Keratinocyte (primary cell): ENCODE data around the gene GRIP1. TPM values are rescaled to one million over a fixed set of nuclear protein-coding genes. Genes with fewer than 3 reads are reported as not detected.

Source experiments
- DNase-seq: peaks from one replicate; pipeline ENCODE4 v3.0.0-alpha.2; 2011; ENCODE audit warnings: low read depth, missing footprints, low spot score
- FAIRE-seq: peaks from 2 replicates; lab custom pipeline; 2011; peaks lifted over from hg19 to GRCh38; lab: Jason Lieb, UNC
- H2AFZ ChIP-seq: 2 replicates; pipeline ENCODE4 v1.6.0; 2012; ENCODE audit warnings: low read length, control low read depth, inconsistent platforms; ENCODE audit not compliant: control insufficient read depth
- H3K27ac ChIP-seq: 2 replicates; pipeline ENCODE4 v1.5.1; 2011; ENCODE audit warnings: low read length; ENCODE audit not compliant: control insufficient read depth, insufficient read depth
- H3K27me3 ChIP-seq: 3 replicates; pipeline ENCODE4 v1.6.0; 2011; ENCODE audit warnings: low read length; ENCODE audit not compliant: control insufficient read depth, insufficient read depth; ENCODE audit errors: extremely low read depth
- H3K36me3 ChIP-seq, 2 experiments: 2 replicates in 1 of 2; 3 replicates in 1 of 2; pipeline ENCODE4 v1.5.1; 2011; ENCODE audit warnings: low read length in 2 of 2, mild to moderate bottlenecking in 1 of 2; ENCODE audit not compliant: control insufficient read depth in 2 of 2, insufficient read depth in 2 of 2; ENCODE audit errors: extremely low read depth in 1 of 2
- H3K4me1 ChIP-seq: 3 replicates; pipeline ENCODE4 v1.5.1; 2011; ENCODE audit warnings: low read length; ENCODE audit not compliant: control insufficient read depth, insufficient read depth; ENCODE audit errors: extremely low read depth
- H3K4me2 ChIP-seq: 3 replicates; pipeline ENCODE4 v1.6.0; 2011; ENCODE audit warnings: low read depth, low read length; ENCODE audit not compliant: control insufficient read depth, insufficient read depth; ENCODE audit errors: extremely low read depth
- H3K4me3 ChIP-seq, 3 experiments: fragments of 200-600 bp in 1 of 3; sonication (generic) in 1 of 3; 2 replicates in 2 of 3; 3 replicates in 1 of 3; pipeline ENCODE4 v1.5.1; 2011 to 2016; ENCODE audit warnings: low read length in 3 of 3, mild to moderate bottlenecking in 3 of 3, control low read depth in 2 of 3, inconsistent platforms in 1 of 3, low read depth in 1 of 3, mixed read lengths in 1 of 3, mixed run types in 1 of 3, moderate library complexity in 1 of 3; ENCODE audit not compliant: control insufficient read depth in 2 of 3, insufficient read depth in 2 of 3; ENCODE audit errors: extremely low read depth in 1 of 3
- H3K79me2 ChIP-seq: 2 replicates; pipeline ENCODE4 v1.6.0; 2012; ENCODE audit warnings: low read length; ENCODE audit not compliant: control insufficient read depth, insufficient read depth
- H3K9ac ChIP-seq: 3 replicates; pipeline ENCODE4 v1.6.0; 2011; ENCODE audit warnings: low read length; ENCODE audit not compliant: control insufficient read depth, insufficient read depth; ENCODE audit errors: extremely low read depth
- H3K9me1 ChIP-seq: 3 replicates; pipeline ENCODE4 v1.6.0; 2011; ENCODE audit warnings: low read length; ENCODE audit not compliant: control insufficient read depth, insufficient read depth; ENCODE audit errors: extremely low read depth
- H3K9me3 ChIP-seq: 2 replicates; pipeline ENCODE4 v1.5.1; 2012; ENCODE audit warnings: low read depth, low read length; ENCODE audit not compliant: control insufficient read depth
- H4K20me1 ChIP-seq: 3 replicates; pipeline ENCODE4 v1.6.0; 2011; ENCODE audit warnings: low read length; ENCODE audit not compliant: control insufficient read depth, insufficient read depth; ENCODE audit errors: extremely low read depth
- CTCF ChIP-seq, 3 experiments: IDR thresholded peaks in 1 of 3; conservative IDR thresholded peaks in 1 of 3; optimal IDR thresholded peaks in 1 of 3; 2 replicates in 2 of 3; 3 replicates in 1 of 3; pipeline versions ENCODE3 to v1.5.1; 2011; ENCODE audit warnings: low read length in 3 of 3, mild to moderate bottlenecking in 3 of 3, moderate library complexity in 2 of 3, control low read depth in 1 of 3, inconsistent platforms in 1 of 3; ENCODE audit not compliant: insufficient read depth in 2 of 3; ENCODE audit errors: extremely low read depth in 1 of 3
- EZH2 ChIP-seq: IDR thresholded peaks from one replicate; pipeline ENCODE4 v1.6.1; 2012; ENCODE audit warnings: inconsistent platforms, mild to moderate bottlenecking, low read length, moderate library complexity
- dilution Hi-C: fragments of 300-500 bp; cut with MboI; formaldehyde crosslinking; loops from one replicate; pipeline ENCODE4 v1.7.0; 2020; ENCODE audit warnings: low sequenced_read_pairs; ENCODE audit not compliant: extremely low pct_ligation_motif_present
- polyA plus RNA-seq, 5 experiments: library from polyadenylated mRNA; depleted of rRNA in 3 of 5; stranded (reverse) in 3 of 5; stranded (forward) in 1 of 5; unstranded in 1 of 5; fragments of >200 nt; gene quantifications; 1 replicate in 1 of 5; 2 replicates in 3 of 5; 3 replicates in 1 of 5; pipeline versions ENCODE4 v1.2.1 to v1.2.3, GENCODE V29; 2011 to 2012; ENCODE audit warnings: missing spikeins in 2 of 5, low read depth in 1 of 5, low replicate concordance in 1 of 5

GRIP1 gene
- polyA plus RNA-seq, 1 donor (not counting 4 experiments of a cell fraction or from before 2014, with no cell fraction given) = 6.7 TPM

- Histone ChIP-seq H3K9me1 (no peaks in the 10 kb centered on the region), H3K27me3 (no peaks in the 10 kb centered on the region), H3K4me2 (no peak overlapping the region), H3K27ac (no peak overlapping the region), H2AFZ (no peak overlapping the region), H3K4me3 (no peak overlapping the region), H3K36me3 (no peaks in the 10 kb centered on the region), H3K79me2 (no peaks in the 10 kb centered on the region), H4K20me1 (no peaks in the 10 kb centered on the region), H3K4me1 (peaks cover 4% of the 10 kb centered on the region), H3K9me3 (no peaks in the 10 kb centered on the region), H3K9ac (no peak overlapping the region)
- FAIRE-seq (no peak), DNase-seq (no peak)
- dilution Hi-C loops = no loop called here
- TF ChIP-seq CTCF (optimal IDR thresholded peaks at IDR 0.05 in 1 of 3, IDR thresholded peaks at IDR 0.05 in 1 of 3, conservative IDR thresholded peaks at IDR 0.05 in 1 of 3; ENCODE audit: extremely low read depth in 1 of 3, insufficient read depth in 2 of 3, low read length in 3 of 3) (peak in 1 of 3 experiments; percentile 1), EZH2 (no peak)
These were observed 130.4 kb downstream of the GRIP1 start for GRCh38 chr12:66548338-66549049.

- Histone ChIP-seq H2AFZ (no peak overlapping the region), H4K20me1 (no peaks in the 10 kb centered on the region), H3K9ac (no peak overlapping the region), H3K4me3 (no peak overlapping the region), H3K4me2 (no peak overlapping the region), H3K79me2 (no peaks in the 10 kb centered on the region), H3K9me3 (no peaks in the 10 kb centered on the region), H3K9me1 (no peaks in the 10 kb centered on the region), H3K27me3 (no peaks in the 10 kb centered on the region), H3K27ac (no peak overlapping the region), H3K4me1 (no peaks in the 10 kb centered on the region), H3K36me3 (no peaks in the 10 kb centered on the region)
- TF ChIP-seq EZH2 = no peak
- TF ChIP-seq CTCF (optimal IDR thresholded peaks at IDR 0.05 in 1 of 3, IDR thresholded peaks at IDR 0.05 in 1 of 3, conservative IDR thresholded peaks at IDR 0.05 in 1 of 3; ENCODE audit: extremely low read depth in 1 of 3, insufficient read depth in 2 of 3, low read length in 3 of 3) = no peak
- DNase-seq (no peak), FAIRE-seq (no peak)
- dilution Hi-C loops = no loop called here
These were observed 137.4 kb downstream of the GRIP1 start for GRCh38 chr12:66541426-66541825.
